Panc1 (cell line): Measurements from ENCODE around the gene ADD2. TPM values are rescaled to one million over a fixed set of nuclear protein-coding genes. Genes with fewer than 3 reads are reported as not detected.

Experiments
- ATAC-seq: fragments of 200-7000 bp; cut with Tn5 transposase; 2 replicates; pipeline ENCODE4 v1.9.1; 2020; ENCODE audit warnings: mild to moderate bottlenecking, moderate library complexity
- BruUV-seq: library from RNA; stranded (reverse); fragments of 400-500 nt; replicated peaks from 2 replicates; lab custom pipeline; 2021; lab: Mats Ljungman, UMichigan
- CTCF ChIA-PET: fragments of 300-600 bp; sonication (Branson Sonifier 250); formaldehyde crosslinking; loops from one replicate; lab custom pipeline; 2022; ENCODE audit warnings: antibody characterized with exemption; lab: Charles Lee
- POLR2A ChIA-PET: fragments of 300-600 bp; sonication (Branson Sonifier 250); formaldehyde crosslinking; loops from one replicate; lab custom pipeline; 2022; ENCODE audit warnings: antibody characterized with exemption; lab: Charles Lee
- DNase-seq: peaks from one replicate; pipeline ENCODE4 v3.0.0-alpha.2; 2010; ENCODE audit warnings: low read depth, low spot score
- H3K27ac ChIP-seq: 2 replicates; pipeline ENCODE4 v1.5.1; 2011; ENCODE audit warnings: mild to moderate bottlenecking, low read length, inconsistent platforms
- H3K27me3 ChIP-seq: fragments of 200-500 bp; sonication (Bioruptor generic); 2 replicates; pipeline ENCODE4 v1.6.0; 2014; ENCODE audit warnings: low read length, inconsistent platforms; ENCODE audit not compliant: control insufficient read depth, insufficient read depth
- H3K36me3 ChIP-seq: fragments of 200-500 bp; sonication (Bioruptor generic); 2 replicates; pipeline ENCODE4 v1.5.1; 2014; ENCODE audit warnings: inconsistent platforms, mild to moderate bottlenecking, low read length, moderate library complexity; ENCODE audit not compliant: control insufficient read depth, insufficient read depth
- H3K4me1 ChIP-seq: 2 replicates; pipeline ENCODE4 v1.5.1; 2011; ENCODE audit warnings: inconsistent platforms, mild to moderate bottlenecking, low read length, moderate library complexity; ENCODE audit not compliant: control insufficient read depth, insufficient read depth
- H3K4me3 ChIP-seq, 2 experiments: 2 replicates each; pipeline ENCODE4 v1.5.1; 2011 to 2012; ENCODE audit warnings: low read depth in 2 of 2, low read length in 2 of 2, mild to moderate bottlenecking in 2 of 2, inconsistent platforms in 1 of 2, moderate library complexity in 1 of 2
- H3K9me3 ChIP-seq: fragments of 200-500 bp; sonication (Bioruptor generic); 2 replicates; pipeline ENCODE4 v1.5.1; 2014; ENCODE audit warnings: low read depth, mild to moderate bottlenecking, inconsistent platforms, low read length, moderate library complexity; ENCODE audit not compliant: control insufficient read depth, insufficient read depth
- POLR2AphosphoS5 ChIP-seq: IDR thresholded peaks from 2 replicates; pipeline ENCODE4 v1.6.1; 2012; ENCODE audit warnings: mild to moderate bottlenecking, low read depth, low read length, moderate library complexity
- SIN3A ChIP-seq: IDR thresholded peaks from 2 replicates; pipeline ENCODE4 v1.6.1; 2012; ENCODE audit warnings: low read depth, mild to moderate bottlenecking, low read length, moderate library complexity, borderline replicate concordance; ENCODE audit not compliant: insufficient read depth
- TCF7L2 ChIP-seq: IDR thresholded peaks from 2 replicates; pipeline ENCODE4 v1.6.1; 2011; ENCODE audit warnings: mild to moderate bottlenecking, low read depth, low read length, inconsistent platforms
- in situ Hi-C: cut with HindIII; loops from 2 replicates; pipeline ENCODE4 v1.10.0; 2016; ENCODE audit warnings: low sequenced_read_pairs, low pct_unique_long_range_greater_than_20kb
- intact Hi-C: fragments of 100-400 bp; cut with micrococcal nuclease; formaldehyde crosslinking; loops from one replicate; pipeline ENCODE4 v1.10.0; 2022; ENCODE audit not compliant: unreplicated experiment
- total RNA-seq: library from RNA; stranded (reverse); gene quantifications from one replicate; pipeline ENCODE4 v1.2.1, GENCODE V29; 2021; ENCODE audit not compliant: unreplicated experiment
- TF ChIP-seq, protein P1 (sequence below): fragments of 450-650 bp; IDR thresholded peaks from 2 replicates; pipeline ENCODE4 v1.5.1; 2017; ENCODE audit warnings: mild to moderate bottlenecking
- TF ChIP-seq, protein P2 (sequence below), 2 experiments: IDR thresholded peaks; 2 replicates each; pipeline ENCODE4 v1.6.1; 2011 to 2012; ENCODE audit warnings: low read depth in 2 of 2, control low read depth in 1 of 2, low read length in 1 of 2, mild to moderate bottlenecking in 1 of 2, moderate library complexity in 1 of 2; ENCODE audit not compliant: insufficient read depth in 1 of 2

The ADD2 gene
- total RNA-seq, 1 experiment from 2014 or later: 0.26 TPM

DNA sequence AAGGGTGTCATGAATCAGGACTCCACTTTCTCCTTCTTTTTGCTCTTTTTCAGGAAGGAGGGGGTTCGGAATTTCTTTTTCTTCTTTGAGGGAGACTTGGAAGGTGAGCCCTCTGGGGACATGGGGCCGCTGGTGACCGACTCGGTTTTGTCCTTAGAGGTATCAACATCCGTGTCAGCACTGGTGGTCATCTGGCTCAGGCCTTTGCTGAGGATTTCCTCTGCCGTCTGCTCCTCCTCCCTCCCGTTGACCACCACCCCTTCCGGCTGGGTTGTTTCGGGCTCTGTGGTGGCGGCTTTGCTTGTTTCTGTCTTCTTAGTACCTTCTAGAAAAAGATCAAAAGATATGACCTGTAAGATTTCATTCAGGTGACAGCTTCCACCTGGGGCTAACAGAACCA, 104.6 kb downstream of the ADD2 start:
- in situ Hi-C loops (no loop called here), intact Hi-C loops (no loop called here)
- TF ChIP-seq, protein P1, sequence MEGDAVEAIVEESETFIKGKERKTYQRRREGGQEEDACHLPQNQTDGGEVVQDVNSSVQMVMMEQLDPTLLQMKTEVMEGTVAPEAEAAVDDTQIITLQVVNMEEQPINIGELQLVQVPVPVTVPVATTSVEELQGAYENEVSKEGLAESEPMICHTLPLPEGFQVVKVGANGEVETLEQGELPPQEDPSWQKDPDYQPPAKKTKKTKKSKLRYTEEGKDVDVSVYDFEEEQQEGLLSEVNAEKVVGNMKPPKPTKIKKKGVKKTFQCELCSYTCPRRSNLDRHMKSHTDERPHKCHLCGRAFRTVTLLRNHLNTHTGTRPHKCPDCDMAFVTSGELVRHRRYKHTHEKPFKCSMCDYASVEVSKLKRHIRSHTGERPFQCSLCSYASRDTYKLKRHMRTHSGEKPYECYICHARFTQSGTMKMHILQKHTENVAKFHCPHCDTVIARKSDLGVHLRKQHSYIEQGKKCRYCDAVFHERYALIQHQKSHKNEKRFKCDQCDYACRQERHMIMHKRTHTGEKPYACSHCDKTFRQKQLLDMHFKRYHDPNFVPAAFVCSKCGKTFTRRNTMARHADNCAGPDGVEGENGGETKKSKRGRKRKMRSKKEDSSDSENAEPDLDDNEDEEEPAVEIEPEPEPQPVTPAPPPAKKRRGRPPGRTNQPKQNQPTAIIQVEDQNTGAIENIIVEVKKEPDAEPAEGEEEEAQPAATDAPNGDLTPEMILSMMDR: no peak
- TF ChIP-seq TCF7L2 (no peak), POLR2AphosphoS5 (no peak), SIN3A (no peak)
- TF ChIP-seq, protein P2, sequence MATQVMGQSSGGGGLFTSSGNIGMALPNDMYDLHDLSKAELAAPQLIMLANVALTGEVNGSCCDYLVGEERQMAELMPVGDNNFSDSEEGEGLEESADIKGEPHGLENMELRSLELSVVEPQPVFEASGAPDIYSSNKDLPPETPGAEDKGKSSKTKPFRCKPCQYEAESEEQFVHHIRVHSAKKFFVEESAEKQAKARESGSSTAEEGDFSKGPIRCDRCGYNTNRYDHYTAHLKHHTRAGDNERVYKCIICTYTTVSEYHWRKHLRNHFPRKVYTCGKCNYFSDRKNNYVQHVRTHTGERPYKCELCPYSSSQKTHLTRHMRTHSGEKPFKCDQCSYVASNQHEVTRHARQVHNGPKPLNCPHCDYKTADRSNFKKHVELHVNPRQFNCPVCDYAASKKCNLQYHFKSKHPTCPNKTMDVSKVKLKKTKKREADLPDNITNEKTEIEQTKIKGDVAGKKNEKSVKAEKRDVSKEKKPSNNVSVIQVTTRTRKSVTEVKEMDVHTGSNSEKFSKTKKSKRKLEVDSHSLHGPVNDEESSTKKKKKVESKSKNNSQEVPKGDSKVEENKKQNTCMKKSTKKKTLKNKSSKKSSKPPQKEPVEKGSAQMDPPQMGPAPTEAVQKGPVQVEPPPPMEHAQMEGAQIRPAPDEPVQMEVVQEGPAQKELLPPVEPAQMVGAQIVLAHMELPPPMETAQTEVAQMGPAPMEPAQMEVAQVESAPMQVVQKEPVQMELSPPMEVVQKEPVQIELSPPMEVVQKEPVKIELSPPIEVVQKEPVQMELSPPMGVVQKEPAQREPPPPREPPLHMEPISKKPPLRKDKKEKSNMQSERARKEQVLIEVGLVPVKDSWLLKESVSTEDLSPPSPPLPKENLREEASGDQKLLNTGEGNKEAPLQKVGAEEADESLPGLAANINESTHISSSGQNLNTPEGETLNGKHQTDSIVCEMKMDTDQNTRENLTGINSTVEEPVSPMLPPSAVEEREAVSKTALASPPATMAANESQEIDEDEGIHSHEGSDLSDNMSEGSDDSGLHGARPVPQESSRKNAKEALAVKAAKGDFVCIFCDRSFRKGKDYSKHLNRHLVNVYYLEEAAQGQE (IDR thresholded peaks at IDR 0.05; ENCODE audit: insufficient read depth in 1 of 2, low read depth in 2 of 2, low read length in 1 of 2): no peak
- Histone ChIP-seq H3K4me1 (no peaks in the 10 kb centered on the region), H3K27ac (no peak overlapping the region), H3K36me3 (no peaks in the 10 kb centered on the region), H3K4me3 (no peak overlapping the region), H3K27me3 (peaks cover 10% of the 10 kb centered on the region), H3K9me3 (no peaks in the 10 kb centered on the region)
- POLR2A ChIA-PET: no interaction called here
- ATAC-seq (no peak), DNase-seq (no peak)
- CTCF ChIA-PET: no interaction called here
- BruUV-seq: no TSS peak

DNA sequence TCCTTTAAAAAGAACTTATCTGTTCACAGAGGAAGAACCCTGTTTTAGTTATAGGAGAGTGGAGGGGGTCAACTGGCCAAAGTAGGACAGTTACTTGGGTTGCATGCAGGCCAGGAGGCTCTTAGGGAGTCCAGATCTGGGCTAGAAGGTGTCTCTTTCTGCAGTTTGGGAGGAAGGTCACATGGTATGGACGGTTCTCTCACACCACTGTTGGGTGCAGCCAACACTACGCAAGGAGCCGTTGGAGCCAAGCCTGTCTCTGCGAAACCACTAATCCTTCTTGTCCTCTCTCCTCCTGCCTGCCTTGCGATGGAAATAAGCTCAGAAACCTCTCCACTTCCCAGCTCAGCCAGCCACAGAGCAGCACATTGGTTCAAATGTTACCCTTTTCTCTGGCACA, 108.4 kb downstream of the ADD2 start:
- H3K27me3 ChIP-seq: peaks cover 16% of the 10 kb centered on the region
- CTCF ChIA-PET: no interaction called here

More for the DNA sequence above, 108.4 kb downstream of the ADD2 start:
- no peak overlapping the region for H3K4me3 ChIP-seq
- BruUV-seq: no TSS peak
- no peak overlapping the region for H3K27ac ChIP-seq
- POLR2A ChIA-PET: no interaction called here
- in situ Hi-C loops (no loop called here), intact Hi-C loops (loop anchor here (5.0 kb wide), 1 partner anchor 198 kb away; no protein-coding TSS in a partner anchor)
- no peaks in the 10 kb centered on the region for H3K9me3 ChIP-seq
- H3K4me1 ChIP-seq: no peaks in the 10 kb centered on the region
- ATAC-seq (no peak), DNase-seq (no peak)
- TF ChIP-seq, protein P1: no peak
- TF ChIP-seq SIN3A (no peak), POLR2AphosphoS5 (no peak), TCF7L2 (no peak)
- TF ChIP-seq, protein P2 (IDR thresholded peaks at IDR 0.05; ENCODE audit: insufficient read depth in 1 of 2, low read depth in 2 of 2, low read length in 1 of 2): no peak
- H3K36me3 ChIP-seq: no peaks in the 10 kb centered on the region
